Astrocyte of the spinal cord (primary cell): ENCODE results near the gene BMP7.
"Not testable (repeated sequence)": the region's sequence is repeated elsewhere in the genome, so short reads cannot be mapped to it uniquely, and the experiment has no call there.

Experiments
- DNase-seq: peaks from one replicate; pipeline ENCODE4 v3.0.0; 2011; ENCODE audit warnings: low read depth, low spot score
- H3K4me3 ChIP-seq: 2 replicates; pipeline ENCODE4 v1.5.1; 2011; ENCODE audit warnings: low read depth, mild to moderate bottlenecking, low read length, moderate library complexity
- CTCF ChIP-seq: IDR thresholded peaks from 2 replicates; pipeline ENCODE4 v1.5.1; 2012; ENCODE audit warnings: low read depth, mild to moderate bottlenecking, low read length, inconsistent platforms
- in situ Hi-C: cut with HindIII; loops from 2 replicates; pipeline ENCODE4 v1.10.0; 2017; ENCODE audit warnings: low sequenced_read_pairs

BMP7 gene

GRCh38 chr20:57268399-57269076 is 2.1 kb upstream of the BMP7 start:
- DNase-seq: no peak
- in situ Hi-C loops: no loop called here

GRCh38 chr20:57267158-57267821 is 849 bp upstream of the BMP7 start:
- in situ Hi-C loops: no loop called here
- TF ChIP-seq CTCF: no peak
- no peak for DNase-seq
- H3K4me3 ChIP-seq: no peak overlapping the region

More at GRCh38 chr20:57268399-57269076, 2.1 kb upstream of the BMP7 start:
- TF ChIP-seq CTCF: no peak
- no peak overlapping the region for H3K4me3 ChIP-seq

- in situ Hi-C loops: no loop called here
- TF ChIP-seq CTCF: no peak
- H3K4me3 ChIP-seq: no peak overlapping the region
- DNase-seq: no peak
Measured at GRCh38 chr20:57265997-57266290, 497 bp downstream of the BMP7 start.

- in situ Hi-C loops: no loop called here
- TF ChIP-seq CTCF: no peak
- no peak overlapping the region for H3K4me3 ChIP-seq
- DNase-seq: no peak
Measured at GRCh38 chr20:57265336-57265996, 975 bp downstream of the BMP7 start.

GRCh38 chr20:57264908-57265335 is 1.5 kb downstream of the BMP7 start:
- DNase-seq, H3K4me3 ChIP-seq, in situ Hi-C loops: not testable (repeated sequence)

GRCh38 chr20:57263801-57264792 is 2.3 kb downstream of the BMP7 start:
- in situ Hi-C loops: no loop called here
- no peak for DNase-seq
- TF ChIP-seq CTCF: no peak
- H3K4me3 ChIP-seq: no peak overlapping the region
